ENCODE measurements around the gene PFDN1. TPM values are rescaled to one million over a fixed set of nuclear protein-coding genes. Genes with fewer than 3 reads are reported as not detected.

The PFDN1 gene
- total and polyA plus RNA-seq, 2 experiments from 2014 or later: 119 to 256 TPM

GRCh38 chr5:140202610-140203009 lies 100.3 kb downstream of the PFDN1 start:
- ATAC-seq (no peak), DNase-seq (ENCODE audit: low spot score) (no peak)
- no peak overlapping the region for H3K4me3 Mint-ChIP-seq
- no peak overlapping the region for H2AFZ ChIP-seq
- H3K27me3 Mint-ChIP-seq (ENCODE audit: insufficient read depth, low read depth, poor library complexity): peaks cover 3% of the 10 kb centered on the region
- H3F3A ChIP-seq (replicated peaks; ENCODE audit: low read depth): no peaks in the 10 kb centered on the region
- H4K20me1 ChIP-seq (replicated peaks; ENCODE audit: insufficient read depth): no peaks in the 10 kb centered on the region; the same call in 1 of the 2 replicates
- no peak overlapping the region for H3K27ac Mint-ChIP-seq
- H3K36me3 ChIP-seq (ENCODE audit: insufficient read depth): no peaks in the 10 kb centered on the region
- H3K27ac ChIP-seq (ENCODE audit: low read depth): no peak overlapping the region
- no peaks in the 10 kb centered on the region for H3K27me3 ChIP-seq (ENCODE audit: insufficient read depth)
- no peak overlapping the region for H3K4me2 ChIP-seq
- no peaks in the 10 kb centered on the region for H3K9me2 ChIP-seq (ENCODE audit: insufficient read depth)
- no peaks in the 10 kb centered on the region for H3K9me3 Mint-ChIP-seq
- no peaks in the 10 kb centered on the region for H3K36me3 Mint-ChIP-seq (ENCODE audit: low read depth)
- H3K4me1 ChIP-seq (ENCODE audit: insufficient read depth): 0 out of 2 replicates have a peak, but pooled peaks cover 10% of the 10 kb centered on the region
- H3K4me1 Mint-ChIP-seq: peaks cover 11% of the 10 kb centered on the region
- no peak overlapping the region for H3K4me3 ChIP-seq
- H3K79me2 ChIP-seq (replicated peaks; ENCODE audit: insufficient read depth): no peaks in the 10 kb centered on the region
- TF ChIP-seq, protein P1, sequence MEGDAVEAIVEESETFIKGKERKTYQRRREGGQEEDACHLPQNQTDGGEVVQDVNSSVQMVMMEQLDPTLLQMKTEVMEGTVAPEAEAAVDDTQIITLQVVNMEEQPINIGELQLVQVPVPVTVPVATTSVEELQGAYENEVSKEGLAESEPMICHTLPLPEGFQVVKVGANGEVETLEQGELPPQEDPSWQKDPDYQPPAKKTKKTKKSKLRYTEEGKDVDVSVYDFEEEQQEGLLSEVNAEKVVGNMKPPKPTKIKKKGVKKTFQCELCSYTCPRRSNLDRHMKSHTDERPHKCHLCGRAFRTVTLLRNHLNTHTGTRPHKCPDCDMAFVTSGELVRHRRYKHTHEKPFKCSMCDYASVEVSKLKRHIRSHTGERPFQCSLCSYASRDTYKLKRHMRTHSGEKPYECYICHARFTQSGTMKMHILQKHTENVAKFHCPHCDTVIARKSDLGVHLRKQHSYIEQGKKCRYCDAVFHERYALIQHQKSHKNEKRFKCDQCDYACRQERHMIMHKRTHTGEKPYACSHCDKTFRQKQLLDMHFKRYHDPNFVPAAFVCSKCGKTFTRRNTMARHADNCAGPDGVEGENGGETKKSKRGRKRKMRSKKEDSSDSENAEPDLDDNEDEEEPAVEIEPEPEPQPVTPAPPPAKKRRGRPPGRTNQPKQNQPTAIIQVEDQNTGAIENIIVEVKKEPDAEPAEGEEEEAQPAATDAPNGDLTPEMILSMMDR (conservative IDR thresholded peaks at IDR 0.05; ENCODE audit: low read depth in 2 of 2): no peak
- TF ChIP-seq EZH2phosphoT487 (IDR thresholded peaks at IDR 0.05; ENCODE audit: unreplicated experiment) (no peak), STAT1 (IDR thresholded peaks at IDR 0.05; ENCODE audit: unreplicated experiment) (no peak)
- TF ChIP-seq, protein P2, sequence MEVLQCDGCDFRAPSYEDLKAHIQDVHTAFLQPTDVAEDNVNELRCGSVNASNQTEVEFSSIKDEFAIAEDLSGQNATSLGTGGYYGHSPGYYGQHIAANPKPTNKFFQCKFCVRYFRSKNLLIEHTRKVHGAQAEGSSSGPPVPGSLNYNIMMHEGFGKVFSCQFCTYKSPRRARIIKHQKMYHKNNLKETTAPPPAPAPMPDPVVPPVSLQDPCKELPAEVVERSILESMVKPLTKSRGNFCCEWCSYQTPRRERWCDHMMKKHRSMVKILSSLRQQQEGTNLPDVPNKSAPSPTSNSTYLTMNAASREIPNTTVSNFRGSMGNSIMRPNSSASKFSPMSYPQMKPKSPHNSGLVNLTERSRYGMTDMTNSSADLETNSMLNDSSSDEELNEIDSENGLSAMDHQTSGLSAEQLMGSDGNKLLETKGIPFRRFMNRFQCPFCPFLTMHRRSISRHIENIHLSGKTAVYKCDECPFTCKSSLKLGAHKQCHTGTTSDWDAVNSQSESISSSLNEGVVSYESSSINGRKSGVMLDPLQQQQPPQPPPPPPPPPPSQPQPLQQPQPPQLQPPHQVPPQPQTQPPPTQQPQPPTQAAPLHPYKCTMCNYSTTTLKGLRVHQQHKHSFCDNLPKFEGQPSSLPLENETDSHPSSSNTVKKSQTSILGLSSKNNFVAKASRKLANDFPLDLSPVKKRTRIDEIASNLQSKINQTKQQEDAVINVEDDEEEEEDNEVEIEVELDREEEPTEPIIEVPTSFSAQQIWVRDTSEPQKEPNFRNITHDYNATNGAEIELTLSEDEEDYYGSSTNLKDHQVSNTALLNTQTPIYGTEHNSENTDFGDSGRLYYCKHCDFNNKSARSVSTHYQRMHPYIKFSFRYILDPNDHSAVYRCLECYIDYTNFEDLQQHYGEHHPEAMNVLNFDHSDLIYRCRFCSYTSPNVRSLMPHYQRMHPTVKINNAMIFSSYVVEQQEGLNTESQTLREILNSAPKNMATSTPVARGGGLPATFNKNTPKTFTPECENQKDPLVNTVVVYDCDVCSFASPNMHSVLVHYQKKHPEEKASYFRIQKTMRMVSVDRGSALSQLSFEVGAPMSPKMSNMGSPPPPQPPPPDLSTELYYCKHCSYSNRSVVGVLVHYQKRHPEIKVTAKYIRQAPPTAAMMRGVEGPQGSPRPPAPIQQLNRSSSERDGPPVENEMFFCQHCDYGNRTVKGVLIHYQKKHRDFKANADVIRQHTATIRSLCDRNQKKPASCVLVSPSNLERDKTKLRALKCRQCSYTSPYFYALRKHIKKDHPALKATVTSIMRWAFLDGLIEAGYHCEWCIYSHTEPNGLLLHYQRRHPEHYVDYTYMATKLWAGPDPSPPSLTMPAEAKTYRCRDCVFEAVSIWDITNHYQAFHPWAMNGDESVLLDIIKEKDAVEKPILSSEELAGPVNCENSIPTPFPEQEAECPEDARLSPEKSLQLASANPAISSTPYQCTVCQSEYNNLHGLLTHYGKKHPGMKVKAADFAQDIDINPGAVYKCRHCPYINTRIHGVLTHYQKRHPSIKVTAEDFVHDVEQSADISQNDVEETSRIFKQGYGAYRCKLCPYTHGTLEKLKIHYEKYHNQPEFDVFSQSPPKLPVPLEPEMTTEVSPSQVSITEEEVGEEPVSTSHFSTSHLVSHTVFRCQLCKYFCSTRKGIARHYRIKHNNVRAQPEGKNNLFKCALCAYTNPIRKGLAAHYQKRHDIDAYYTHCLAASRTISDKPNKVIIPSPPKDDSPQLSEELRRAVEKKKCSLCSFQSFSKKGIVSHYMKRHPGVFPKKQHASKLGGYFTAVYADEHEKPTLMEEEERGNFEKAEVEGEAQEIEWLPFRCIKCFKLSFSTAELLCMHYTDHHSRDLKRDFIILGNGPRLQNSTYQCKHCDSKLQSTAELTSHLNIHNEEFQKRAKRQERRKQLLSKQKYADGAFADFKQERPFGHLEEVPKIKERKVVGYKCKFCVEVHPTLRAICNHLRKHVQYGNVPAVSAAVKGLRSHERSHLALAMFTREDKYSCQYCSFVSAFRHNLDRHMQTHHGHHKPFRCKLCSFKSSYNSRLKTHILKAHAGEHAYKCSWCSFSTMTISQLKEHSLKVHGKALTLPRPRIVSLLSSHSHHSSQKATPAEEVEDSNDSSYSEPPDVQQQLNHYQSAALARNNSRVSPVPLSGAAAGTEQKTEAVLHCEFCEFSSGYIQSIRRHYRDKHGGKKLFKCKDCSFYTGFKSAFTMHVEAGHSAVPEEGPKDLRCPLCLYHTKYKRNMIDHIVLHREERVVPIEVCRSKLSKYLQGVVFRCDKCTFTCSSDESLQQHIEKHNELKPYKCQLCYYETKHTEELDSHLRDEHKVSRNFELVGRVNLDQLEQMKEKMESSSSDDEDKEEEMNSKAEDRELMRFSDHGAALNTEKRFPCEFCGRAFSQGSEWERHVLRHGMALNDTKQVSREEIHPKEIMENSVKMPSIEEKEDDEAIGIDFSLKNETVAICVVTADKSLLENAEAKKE (CRISPR knock-in tag; IDR thresholded peaks at IDR 0.05): no peak

Measured in GM23338 (cell line).